Activated CD8-positive, alpha-beta memory T cell treated with anti-CD3 and anti-CD28 coated beads for 1 hour (primary cell): ENCODE data around the gene TMEM255B.
"Not testable (repeated sequence)": the region's sequence is repeated elsewhere in the genome, so short reads cannot be mapped to it uniquely, and the experiment has no call there.

Experiments used
- DNase-seq, 2 donors: peaks; one replicate each; pipeline ENCODE4 v3.0.0-alpha.2; 2020; ENCODE audit warnings: low read depth in 1 of 2; ENCODE audit errors: extremely low read depth in 1 of 2

Gene TMEM255B

GRCh38 chr13:113831061-113831460 lies 72.0 kb downstream of the TMEM255B start:
- no peak for DNase-seq

DNA sequence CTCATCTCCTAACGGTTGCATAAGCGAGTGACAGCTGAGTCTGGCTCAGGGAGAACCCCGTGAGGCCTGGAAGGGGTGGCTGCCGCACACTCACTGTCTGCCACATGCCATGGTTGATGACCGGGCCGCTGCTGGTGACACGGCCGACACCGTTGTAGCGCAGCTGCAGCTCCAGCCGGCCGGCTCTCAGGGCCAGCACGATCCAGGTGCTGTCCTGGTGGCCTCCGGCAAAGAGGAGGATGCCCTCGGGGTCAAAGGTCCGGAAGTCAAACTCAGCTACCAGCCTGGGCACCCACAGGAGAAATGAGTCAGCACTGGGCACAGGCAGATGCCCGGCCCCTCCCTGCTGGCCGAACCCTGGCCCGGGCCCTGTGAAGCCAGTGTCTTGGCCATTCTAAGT lies 73.2 kb downstream of the TMEM255B start:
- no peak for DNase-seq

DNA sequence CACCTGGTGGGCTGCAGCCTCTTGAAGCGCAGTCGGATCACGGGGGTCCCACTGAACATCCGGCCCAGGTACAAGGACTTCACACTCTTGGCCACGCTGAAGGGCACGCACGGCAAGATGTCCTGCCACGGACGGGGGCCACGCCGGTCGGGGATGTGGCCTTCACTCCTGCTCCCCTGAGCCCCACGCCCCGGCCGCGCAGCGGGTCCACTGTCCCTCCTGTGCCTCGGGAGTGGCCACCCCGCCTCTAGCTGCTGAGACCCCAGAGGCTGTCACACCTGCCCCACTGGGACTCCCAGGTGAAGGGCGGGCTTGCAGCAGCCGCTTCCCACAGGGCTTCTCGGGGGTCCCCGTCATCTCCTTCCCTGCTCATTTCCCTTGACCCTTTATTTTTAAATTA lies 73.6 kb downstream of the TMEM255B start:
- no peak for DNase-seq

- DNase-seq, result no peak
Measured at GRCh38 chr13:113833111-113833830, 74.2 kb downstream of the TMEM255B start.

GRCh38 chr13:113834006-113834405 lies 75.0 kb downstream of the TMEM255B start:
- not testable (repeated sequence) for DNase-seq

DNA sequence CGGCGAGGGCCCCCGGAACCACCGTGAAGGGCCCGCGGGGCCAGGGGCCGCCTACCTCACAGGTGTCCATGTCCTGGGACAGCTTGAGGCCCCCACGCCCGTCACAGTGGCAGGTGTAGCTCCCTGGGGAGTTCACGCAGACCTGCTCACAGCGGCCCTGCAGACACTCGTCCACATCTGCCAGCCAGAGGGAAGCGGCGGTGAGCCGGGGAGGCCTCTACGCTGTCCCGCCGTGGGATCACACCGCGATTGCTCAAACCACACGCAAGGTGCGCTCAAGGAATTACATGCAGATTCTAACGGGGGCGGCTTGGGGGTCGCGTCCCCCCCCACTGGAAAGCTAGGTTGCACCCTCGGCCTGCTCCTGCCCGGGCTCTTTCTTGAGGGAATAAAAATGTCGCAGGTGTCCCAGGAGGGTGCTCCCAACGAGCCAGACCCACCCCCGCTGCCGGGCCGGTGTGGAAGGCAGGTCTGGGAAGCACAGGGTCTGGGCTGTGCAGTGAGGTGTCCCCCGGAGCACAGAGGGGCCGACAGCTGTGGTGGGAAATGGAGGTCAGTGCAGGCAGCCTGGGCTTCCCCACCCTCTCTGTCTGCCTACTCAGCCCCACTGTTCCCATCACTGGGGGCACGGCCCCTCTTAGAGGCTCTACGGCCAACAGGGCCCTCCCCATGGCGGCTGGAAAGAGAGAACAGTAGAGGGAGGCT lies 75.6 kb downstream of the TMEM255B start:
- no peak for DNase-seq

GRCh38 chr13:113835461-113836270 lies 76.6 kb downstream of the TMEM255B start:
- no peak for DNase-seq

DNA sequence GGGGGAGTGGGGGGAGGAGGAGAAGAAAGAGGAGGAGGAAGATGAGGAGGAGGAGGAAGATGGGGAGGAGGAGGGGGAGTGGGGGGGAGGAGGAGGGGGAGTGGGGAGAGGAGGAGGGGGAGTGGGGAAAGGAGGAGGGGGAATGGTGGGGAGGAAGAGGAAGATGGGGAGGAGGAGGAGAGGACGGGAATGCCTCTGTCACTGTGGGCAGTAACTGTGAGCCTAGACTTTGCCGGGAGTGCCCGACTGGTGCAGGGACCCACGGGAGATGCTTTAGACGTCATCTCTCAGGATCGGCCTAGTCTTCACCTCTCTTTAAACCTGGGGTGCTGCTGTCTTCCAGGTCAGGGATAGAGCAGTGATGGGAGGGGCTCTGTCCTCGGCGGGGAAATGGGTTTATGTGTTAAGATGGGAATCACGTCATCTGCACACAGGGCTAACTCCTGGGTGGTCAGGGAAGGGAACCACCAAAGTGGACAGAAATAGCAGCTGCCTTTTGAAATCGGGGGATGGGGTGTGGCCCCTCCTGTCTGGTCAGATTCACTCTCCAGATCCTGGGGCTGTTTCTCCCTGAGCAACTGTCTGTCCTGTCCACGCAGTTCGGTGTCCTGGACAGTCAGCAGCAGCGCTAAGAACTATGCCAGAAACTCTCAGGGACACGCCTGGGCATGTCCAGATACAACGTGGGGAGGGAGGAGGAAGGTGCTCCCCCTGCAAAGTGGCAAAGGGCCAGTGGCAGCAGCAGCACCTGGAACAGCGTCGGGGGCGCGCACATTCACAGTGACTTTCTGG lies 77.9 kb downstream of the TMEM255B start:
- no peak for DNase-seq

GRCh38 chr13:113837560-113838355 lies 78.7 kb downstream of the TMEM255B start:
- no peak for DNase-seq

- no peak for DNase-seq
Measured at GRCh38 chr13:113838711-113839201, 79.7 kb downstream of the TMEM255B start.

GRCh38 chr13:113839536-113840204 lies 80.6 kb downstream of the TMEM255B start:
- no peak for DNase-seq

DNA sequence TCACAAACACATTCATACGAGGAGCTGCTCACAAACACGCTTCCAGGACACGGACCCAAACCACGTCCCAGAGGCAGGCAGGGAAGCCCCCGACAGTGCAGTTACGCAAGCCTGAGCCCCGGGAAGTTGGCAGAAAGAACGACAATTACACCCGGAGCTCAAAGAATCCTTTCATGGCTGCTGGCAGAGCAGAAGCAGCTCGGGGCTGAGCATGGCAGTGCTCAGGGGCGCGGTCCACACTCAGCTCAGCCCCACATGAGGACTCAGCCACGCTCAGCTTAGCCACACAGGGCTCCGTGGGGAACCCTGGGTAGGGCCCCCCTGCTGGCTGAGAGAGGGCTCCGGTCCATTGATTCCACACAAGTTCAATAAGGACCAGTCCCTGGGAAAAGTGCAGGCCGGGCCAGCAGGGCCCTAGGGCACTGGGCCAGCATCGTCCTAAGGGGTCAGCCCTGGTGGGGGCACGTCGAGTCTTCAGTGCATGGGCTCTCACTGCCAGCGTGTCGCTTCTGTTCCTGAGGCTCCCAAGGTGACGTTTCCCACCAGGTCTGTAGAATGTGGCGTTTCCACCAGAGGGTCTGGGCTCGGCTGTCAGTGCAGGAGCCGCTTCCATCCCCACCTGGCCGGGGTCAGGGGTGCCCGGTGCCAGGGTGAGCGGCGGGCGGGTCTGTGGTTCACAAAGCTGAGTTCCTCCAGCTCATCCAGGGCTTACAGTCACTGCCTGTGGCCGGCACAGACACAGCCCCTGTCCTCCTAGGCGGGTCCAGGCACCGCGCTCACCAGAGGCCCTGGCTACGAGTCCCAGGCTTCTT lies 81.7 kb downstream of the TMEM255B start:
- DNase-seq, result no peak

- no peak for DNase-seq
Measured at GRCh38 chr13:113841353-113841650, 82.3 kb downstream of the TMEM255B start.

GRCh38 chr13:113842336-113843062 lies 83.5 kb downstream of the TMEM255B start:
- DNase-seq, result no peak

DNA sequence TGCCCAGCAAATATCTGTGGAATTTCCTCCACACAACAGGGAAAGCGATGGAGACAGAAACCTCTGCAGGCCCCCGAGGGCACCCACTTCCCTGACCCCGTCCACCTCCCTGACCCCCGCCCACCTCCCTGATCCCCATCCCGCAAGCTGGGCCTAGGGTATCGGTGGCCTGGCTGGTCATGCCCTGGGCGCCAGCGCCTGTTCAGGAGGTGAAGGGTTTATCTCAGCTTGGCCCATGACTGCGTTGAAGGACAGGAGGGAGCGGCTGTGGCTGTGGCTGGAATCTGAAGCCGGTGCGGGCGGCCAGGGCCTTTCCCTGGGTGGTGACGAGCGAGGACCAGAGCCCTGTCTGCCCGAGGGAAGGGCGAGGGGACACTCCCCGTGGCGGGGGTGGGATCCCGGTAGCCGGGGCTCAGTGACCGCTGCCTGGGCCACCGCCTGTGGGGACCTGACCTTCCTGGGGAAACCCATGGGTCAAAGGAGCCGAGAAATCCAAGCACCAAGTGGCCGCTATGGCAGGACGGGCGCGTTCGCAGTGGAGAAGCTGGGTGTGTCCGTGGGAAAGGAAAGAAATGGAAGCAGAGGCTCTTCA lies 84.1 kb downstream of the TMEM255B start:
- no peak for DNase-seq

GRCh38 chr13:113843864-113844556 lies 85.0 kb downstream of the TMEM255B start:
- DNase-seq, result no peak

- DNase-seq, result no peak
Measured at GRCh38 chr13:113845055-113845454, 86.0 kb downstream of the TMEM255B start.
